Measurements from ENCODE around the gene FOXL2NB. TPM values are rescaled to one million over a fixed set of nuclear protein-coding genes. Genes with fewer than 3 reads are reported as not detected.
A peak's percentile ranks its signal among the peaks of the same experiment; 100 is the strongest.

FOXL2NB gene
- total RNA-seq, 6 donors from 2014 or later: 0.07 TPM; not detected in 5

DNA sequence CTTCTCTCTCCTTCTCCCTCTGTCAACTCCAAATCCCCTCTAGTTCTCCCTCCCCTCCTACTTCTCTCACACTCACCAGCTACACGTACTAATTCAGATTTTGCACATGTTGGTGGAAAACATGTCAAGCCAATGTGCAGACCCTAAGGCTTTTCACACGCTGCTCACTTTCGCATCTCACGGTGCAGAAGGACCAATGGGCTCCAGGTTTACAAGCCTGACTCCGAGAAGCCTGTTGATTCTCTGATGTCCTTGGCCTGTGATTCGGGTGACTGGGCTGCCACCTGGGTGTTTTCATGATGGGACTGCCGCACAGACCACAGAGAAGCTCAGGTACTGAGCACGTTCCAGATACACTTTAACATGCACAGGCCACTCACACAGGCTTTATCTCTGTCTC is 3.7 kb downstream of the FOXL2NB start:
- TF ChIP-seq POLR2AphosphoS5 (IDR thresholded peaks at IDR 0.05): no peak
- no peak for TF ChIP-seq EP300 (IDR thresholded peaks at IDR 0.05)
- TF ChIP-seq, protein P1, sequence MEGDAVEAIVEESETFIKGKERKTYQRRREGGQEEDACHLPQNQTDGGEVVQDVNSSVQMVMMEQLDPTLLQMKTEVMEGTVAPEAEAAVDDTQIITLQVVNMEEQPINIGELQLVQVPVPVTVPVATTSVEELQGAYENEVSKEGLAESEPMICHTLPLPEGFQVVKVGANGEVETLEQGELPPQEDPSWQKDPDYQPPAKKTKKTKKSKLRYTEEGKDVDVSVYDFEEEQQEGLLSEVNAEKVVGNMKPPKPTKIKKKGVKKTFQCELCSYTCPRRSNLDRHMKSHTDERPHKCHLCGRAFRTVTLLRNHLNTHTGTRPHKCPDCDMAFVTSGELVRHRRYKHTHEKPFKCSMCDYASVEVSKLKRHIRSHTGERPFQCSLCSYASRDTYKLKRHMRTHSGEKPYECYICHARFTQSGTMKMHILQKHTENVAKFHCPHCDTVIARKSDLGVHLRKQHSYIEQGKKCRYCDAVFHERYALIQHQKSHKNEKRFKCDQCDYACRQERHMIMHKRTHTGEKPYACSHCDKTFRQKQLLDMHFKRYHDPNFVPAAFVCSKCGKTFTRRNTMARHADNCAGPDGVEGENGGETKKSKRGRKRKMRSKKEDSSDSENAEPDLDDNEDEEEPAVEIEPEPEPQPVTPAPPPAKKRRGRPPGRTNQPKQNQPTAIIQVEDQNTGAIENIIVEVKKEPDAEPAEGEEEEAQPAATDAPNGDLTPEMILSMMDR (IDR thresholded peaks at IDR 0.05): no peak
- no peak for TF ChIP-seq POLR2A (IDR thresholded peaks at IDR 0.05)
- no peaks in the 10 kb centered on the region for H3K36me3 ChIP-seq
- ATAC-seq (ENCODE audit: low FRiP score in 2 of 2) (no peak), DNase-seq (no peak)
- H3K27ac ChIP-seq: no peak overlapping the region
- H3K9me3 ChIP-seq: no peaks in the 10 kb centered on the region
- WGBS, 2 donors: 83 to 85% methylated on average over 7 to 8 of the region's 8 CpGs
- H3K27me3 ChIP-seq: peaks cover 1 to 58% (median 32%) of the 10 kb centered on the region in 4 donors
- H3K4me3 ChIP-seq: no peak overlapping the region
- peaks cover 29 to 33% (median 30%) of the 10 kb centered on the region in 4 donors for H3K4me1 ChIP-seq

GRCh38 chr3:138960417-138960852 is 13.4 kb downstream of the FOXL2NB start:
- WGBS, 2 donors: 6 to 7% methylated on average over 27 to 36 of the region's 36 CpGs
- Histone ChIP-seq H3K4me3 (no peak overlapping the region), H3K27ac (no peak overlapping the region), H3K9me3 (peaks cover 0 to 10% (median 4%) of the 10 kb centered on the region in 4 donors), H3K27me3 (peaks cover 0 to 18% (median 7%) of the 10 kb centered on the region in 4 donors), H3K36me3 (no peaks in the 10 kb centered on the region), H3K4me1 (peaks cover 3 to 5% (median 5%) of the 10 kb centered on the region in 4 donors)
- ATAC-seq (ENCODE audit: low FRiP score in 2 of 2) (no peak), DNase-seq (peak in 1 of 2 donors; percentile 80)
- TF ChIP-seq POLR2AphosphoS5 (IDR thresholded peaks at IDR 0.05): no peak

DNA sequence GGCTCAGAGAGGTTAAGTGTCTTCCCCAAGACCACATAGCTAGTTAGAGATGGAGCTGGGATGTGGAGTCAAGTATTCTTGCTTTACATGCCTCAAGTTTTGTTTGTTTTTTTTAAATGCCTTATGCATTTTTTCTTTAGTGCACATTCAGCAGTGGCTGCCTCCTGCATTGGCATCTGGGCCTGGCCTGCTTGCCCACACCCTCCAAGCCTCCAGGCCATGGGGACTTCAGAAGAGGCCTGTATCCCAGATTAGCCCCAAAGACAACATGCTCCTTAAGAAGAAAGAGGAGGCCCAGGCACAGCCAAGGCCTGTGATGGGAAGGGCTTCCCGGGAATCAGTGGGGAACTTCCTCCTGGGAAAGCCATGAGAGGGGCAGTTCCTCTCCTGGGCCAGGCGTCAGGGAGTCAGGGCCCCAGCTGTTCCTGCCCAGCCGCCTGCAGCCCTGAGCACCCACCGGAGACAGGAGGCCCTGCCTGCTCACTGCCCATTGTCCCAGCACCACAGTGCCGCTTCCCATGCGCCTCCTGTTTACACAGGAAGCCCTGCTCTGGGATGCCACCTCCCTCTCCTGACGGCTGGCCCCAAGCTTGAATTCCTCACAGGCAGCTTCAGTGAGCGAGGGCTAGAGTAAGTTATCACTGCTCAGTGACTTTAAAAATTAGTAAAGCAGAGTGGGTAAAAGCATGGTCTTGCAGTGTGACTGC is 16.0 kb downstream of the FOXL2NB start:
- H3K27ac ChIP-seq: no peak overlapping the region
- H3K4me1 ChIP-seq: peaks cover 3 to 5% (median 5%) of the 10 kb centered on the region in 4 donors
- no peaks in the 10 kb centered on the region for H3K36me3 ChIP-seq
- H3K27me3 ChIP-seq: peaks cover 0 to 15% (median 7%) of the 10 kb centered on the region in 4 donors
- WGBS, 2 donors: 48 to 58% methylated on average over 7 to 8 of the region's 8 CpGs
- no peak overlapping the region for H3K4me3 ChIP-seq
- TF ChIP-seq POLR2AphosphoS5 (IDR thresholded peaks at IDR 0.05): no peak
- no peak for TF ChIP-seq POLR2A (IDR thresholded peaks at IDR 0.05)
- TF ChIP-seq, protein P1 (IDR thresholded peaks at IDR 0.05): no peak
- TF ChIP-seq EP300 (IDR thresholded peaks at IDR 0.05): no peak
- DNase-seq (no peak), ATAC-seq (ENCODE audit: low FRiP score in 2 of 2) (no peak)
- H3K9me3 ChIP-seq: peaks cover 0 to 14% (median 5%) of the 10 kb centered on the region in 4 donors

DNA sequence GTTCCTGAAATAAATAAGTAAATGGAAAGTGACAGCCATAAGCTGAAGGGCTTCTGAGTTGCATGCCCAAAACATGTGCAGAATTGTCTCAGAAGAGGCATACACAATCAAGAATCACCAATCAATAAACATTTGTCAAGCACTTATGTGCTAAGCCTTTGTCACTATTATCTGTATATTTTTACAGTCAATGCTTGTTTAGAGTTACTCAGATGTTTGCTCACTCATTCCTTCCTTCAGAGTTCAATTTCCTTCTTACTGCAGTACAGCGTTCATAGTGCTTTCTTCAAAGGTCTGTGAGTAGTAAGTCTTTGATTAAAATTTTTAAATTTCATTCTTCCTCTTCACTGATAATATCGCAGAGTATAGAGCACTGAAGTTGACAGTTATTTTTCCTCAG is 17.2 kb downstream of the FOXL2NB start:
- peaks cover 3 to 5% (median 5%) of the 10 kb centered on the region in 4 donors for H3K4me1 ChIP-seq

DNA sequence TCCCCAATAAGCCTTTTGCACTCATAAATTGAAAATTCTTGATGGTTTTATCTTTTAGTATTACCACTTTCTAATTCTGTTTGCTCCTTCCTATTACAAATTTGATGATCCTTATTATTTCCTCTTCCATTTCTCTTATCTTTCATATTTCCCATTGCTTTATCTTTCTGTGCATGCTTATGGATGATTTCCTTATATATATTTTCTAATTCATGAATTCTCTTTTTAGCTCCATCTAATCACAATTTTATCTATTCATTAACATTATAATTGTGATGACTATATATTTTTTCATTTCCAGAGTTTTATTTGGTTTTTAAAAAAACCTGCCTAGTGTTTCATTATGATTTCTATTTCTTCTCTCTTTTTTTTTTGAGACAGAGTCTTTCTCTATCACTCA is 17.9 kb downstream of the FOXL2NB start:
- TF ChIP-seq, protein P1 (IDR thresholded peaks at IDR 0.05): no peak
- TF ChIP-seq POLR2A (IDR thresholded peaks at IDR 0.05): no peak
- no peak for TF ChIP-seq POLR2AphosphoS5 (IDR thresholded peaks at IDR 0.05)
- TF ChIP-seq EP300 (IDR thresholded peaks at IDR 0.05): no peak
- peaks cover 3 to 5% (median 5%) of the 10 kb centered on the region in 4 donors for H3K4me1 ChIP-seq
- H3K27me3 ChIP-seq: peaks cover 0 to 15% (median 7%) of the 10 kb centered on the region in 4 donors
- ATAC-seq (ENCODE audit: low FRiP score in 2 of 2) (no peak), DNase-seq (no peak)
- H3K36me3 ChIP-seq: no peaks in the 10 kb centered on the region
- H3K4me3 ChIP-seq: no peak overlapping the region
- no peak overlapping the region for H3K27ac ChIP-seq
- peaks cover 0 to 14% (median 5%) of the 10 kb centered on the region in 4 donors for H3K9me3 ChIP-seq

More for the DNA sequence above, 17.2 kb downstream of the FOXL2NB start:
- no peak for DNase-seq
- Histone ChIP-seq H3K27ac (no peak overlapping the region), H3K4me3 (no peak overlapping the region), H3K36me3 (no peaks in the 10 kb centered on the region), H3K9me3 (peaks cover 0 to 14% (median 5%) of the 10 kb centered on the region in 4 donors), H3K27me3 (peaks cover 0 to 15% (median 7%) of the 10 kb centered on the region in 4 donors)
- no peak for TF ChIP-seq EP300 (IDR thresholded peaks at IDR 0.05)
- 85 to 87% methylated on average over 2 of the region's 2 CpGs for WGBS, 2 donors
- no peak for ATAC-seq (ENCODE audit: low FRiP score in 2 of 2)

Measured in upper lobe of left lung (tissue), 6 donors.